ENCODE results near the gene FZD7. TPM values are rescaled to one million over a fixed set of nuclear protein-coding genes. Genes with fewer than 3 reads are reported as not detected.

Gene FZD7
- polyA plus RNA-seq, 1 donor (not counting 4 experiments of a cell fraction or from before 2014, with no cell fraction given): 1.3 TPM

GRCh38 chr2:202056611-202057010 is 23.0 kb downstream of the FZD7 start:
- no peaks in the 10 kb centered on the region for H3K79me2 ChIP-seq (ENCODE audit: control insufficient read depth, insufficient read depth, low read length)
- DNase-seq (ENCODE audit: low read depth, low spot score) (no peak), FAIRE-seq (no peak)
- dilution Hi-C loops (cut with MboI; ENCODE audit: extremely low pct_ligation_motif_present, low sequenced_read_pairs): no loop called here
- H2AFZ ChIP-seq (ENCODE audit: control insufficient read depth, low read length): no peak overlapping the region
- H3K9ac ChIP-seq (ENCODE audit: control insufficient read depth, extremely low read depth, insufficient read depth, low read length): no peak overlapping the region
- H3K4me3 ChIP-seq (ENCODE audit: control insufficient read depth in 2 of 3, extremely low read depth in 1 of 3, insufficient read depth in 2 of 3, low read depth in 1 of 3, low read length in 3 of 3): no peak overlapping the region
- TF ChIP-seq EZH2 (IDR thresholded peaks at IDR 0.05; ENCODE audit: low read length): no peak
- peak; percentile 21 to 36 (median 26) for TF ChIP-seq CTCF (optimal IDR thresholded peaks at IDR 0.05 in 1 of 3, IDR thresholded peaks at IDR 0.05 in 1 of 3, conservative IDR thresholded peaks at IDR 0.05 in 1 of 3; ENCODE audit: extremely low read depth in 1 of 3, insufficient read depth in 2 of 3, low read length in 3 of 3)
- no peaks in the 10 kb centered on the region for H3K4me1 ChIP-seq (ENCODE audit: control insufficient read depth, extremely low read depth, insufficient read depth, low read length)
- H3K9me3 ChIP-seq (ENCODE audit: control insufficient read depth, low read depth, low read length): no peaks in the 10 kb centered on the region
- H3K4me2 ChIP-seq (ENCODE audit: control insufficient read depth, extremely low read depth, insufficient read depth, low read depth, low read length): no peak overlapping the region
- no peaks in the 10 kb centered on the region for H3K9me1 ChIP-seq (ENCODE audit: control insufficient read depth, extremely low read depth, insufficient read depth, low read length)
- H4K20me1 ChIP-seq (ENCODE audit: control insufficient read depth, extremely low read depth, insufficient read depth, low read length): no peaks in the 10 kb centered on the region
- H3K36me3 ChIP-seq (ENCODE audit: control insufficient read depth in 2 of 2, extremely low read depth in 1 of 2, insufficient read depth in 2 of 2, low read length in 2 of 2): no peaks in the 10 kb centered on the region
- no peak overlapping the region for H3K27ac ChIP-seq (ENCODE audit: control insufficient read depth, insufficient read depth, low read length)
- H3K27me3 ChIP-seq (ENCODE audit: control insufficient read depth, extremely low read depth, insufficient read depth, low read length): peaks cover 7% of the 10 kb centered on the region

- no peaks in the 10 kb centered on the region for H3K36me3 ChIP-seq (ENCODE audit: control insufficient read depth in 2 of 2, extremely low read depth in 1 of 2, insufficient read depth in 2 of 2, low read length in 2 of 2)
- dilution Hi-C loops (cut with MboI; ENCODE audit: extremely low pct_ligation_motif_present, low sequenced_read_pairs): no loop called here
- no peak overlapping the region for H3K27ac ChIP-seq (ENCODE audit: control insufficient read depth, insufficient read depth, low read length)
- no peak overlapping the region for H3K9ac ChIP-seq (ENCODE audit: control insufficient read depth, extremely low read depth, insufficient read depth, low read length)
- H3K9me3 ChIP-seq (ENCODE audit: control insufficient read depth, low read depth, low read length): no peaks in the 10 kb centered on the region
- H2AFZ ChIP-seq (ENCODE audit: control insufficient read depth, low read length): no peak overlapping the region
- FAIRE-seq (no peak), DNase-seq (ENCODE audit: low read depth, low spot score) (no peak)
- H3K4me1 ChIP-seq (ENCODE audit: control insufficient read depth, extremely low read depth, insufficient read depth, low read length): no peaks in the 10 kb centered on the region
- H3K4me3 ChIP-seq (ENCODE audit: control insufficient read depth in 2 of 3, extremely low read depth in 1 of 3, insufficient read depth in 2 of 3, low read depth in 1 of 3, low read length in 3 of 3): no peak overlapping the region
- H3K79me2 ChIP-seq (ENCODE audit: control insufficient read depth, insufficient read depth, low read length): no peaks in the 10 kb centered on the region
- H4K20me1 ChIP-seq (ENCODE audit: control insufficient read depth, extremely low read depth, insufficient read depth, low read length): no peaks in the 10 kb centered on the region
- no peak for TF ChIP-seq EZH2 (IDR thresholded peaks at IDR 0.05; ENCODE audit: low read length)
- peak in 2 of 3 experiments; percentile 17 to 22 for TF ChIP-seq CTCF (optimal IDR thresholded peaks at IDR 0.05 in 1 of 3, IDR thresholded peaks at IDR 0.05 in 1 of 3, conservative IDR thresholded peaks at IDR 0.05 in 1 of 3; ENCODE audit: extremely low read depth in 1 of 3, insufficient read depth in 2 of 3, low read length in 3 of 3)
- peaks cover under 1% of the 10 kb centered on the region for H3K27me3 ChIP-seq (ENCODE audit: control insufficient read depth, extremely low read depth, insufficient read depth, low read length)
- H3K9me1 ChIP-seq (ENCODE audit: control insufficient read depth, extremely low read depth, insufficient read depth, low read length): no peaks in the 10 kb centered on the region
- no peak overlapping the region for H3K4me2 ChIP-seq (ENCODE audit: control insufficient read depth, extremely low read depth, insufficient read depth, low read depth, low read length)
Observed at GRCh38 chr2:202060218-202060617, 26.6 kb downstream of the FZD7 start.

Data from keratinocyte (primary cell).